ENCODE data around the gene ST3GAL3.
A peak's percentile ranks its signal among the peaks of the same experiment; 100 is the strongest.

ST3GAL3 gene

GRCh38 chr1:43947061-43947873, 239.9 kb downstream of the ST3GAL3 start:
- DNase-seq: no peak

DNA sequence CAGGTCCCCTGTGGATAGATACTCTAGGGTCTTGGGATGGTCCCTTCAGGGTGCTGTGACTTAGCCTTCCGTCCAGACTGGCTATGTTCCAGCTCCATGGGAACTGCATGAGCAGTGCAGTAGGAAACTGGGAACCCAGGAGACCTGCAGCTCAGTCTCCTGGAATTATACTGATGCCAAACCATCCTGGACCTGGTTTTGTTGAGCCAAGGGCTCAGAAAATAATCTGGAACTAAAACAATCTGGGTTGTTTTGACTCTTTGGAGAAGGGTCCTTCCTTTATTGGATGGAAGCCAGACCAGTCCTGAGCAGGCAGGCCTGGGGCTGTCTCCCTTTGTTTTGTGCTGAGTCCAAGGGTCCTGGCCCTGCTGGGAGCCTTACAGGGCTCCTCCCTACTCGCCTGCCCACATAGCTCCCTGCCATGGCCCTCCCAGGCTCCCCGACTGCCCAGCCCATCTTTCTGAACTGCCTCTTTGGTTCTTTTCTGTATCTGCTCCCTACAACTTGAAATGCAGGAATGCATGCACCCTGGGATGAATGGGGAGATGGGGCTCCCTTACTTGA, 240.6 kb downstream of the ST3GAL3 start:
- DNase-seq: no peak

DNA sequence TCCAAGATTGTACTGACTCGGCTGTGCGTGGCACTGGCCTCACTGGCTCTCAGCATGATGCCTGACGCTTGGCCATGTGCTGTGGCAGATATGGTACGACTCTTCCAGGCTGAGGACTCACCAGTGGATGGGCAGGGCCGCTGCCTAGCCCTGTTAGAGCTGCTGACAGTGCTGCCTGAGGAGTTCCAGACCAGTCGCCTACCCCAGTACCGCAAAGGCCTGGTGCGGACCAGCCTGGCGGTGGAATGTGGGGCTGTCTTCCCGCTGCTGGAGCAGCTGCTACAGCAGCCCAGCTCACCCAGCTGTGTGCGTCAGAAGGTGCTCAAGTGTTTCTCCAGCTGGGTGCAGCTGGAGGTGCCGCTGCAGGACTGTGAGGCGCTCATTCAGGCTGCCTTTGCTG, 242.3 kb downstream of the ST3GAL3 start:
- no peak for DNase-seq

DNA sequence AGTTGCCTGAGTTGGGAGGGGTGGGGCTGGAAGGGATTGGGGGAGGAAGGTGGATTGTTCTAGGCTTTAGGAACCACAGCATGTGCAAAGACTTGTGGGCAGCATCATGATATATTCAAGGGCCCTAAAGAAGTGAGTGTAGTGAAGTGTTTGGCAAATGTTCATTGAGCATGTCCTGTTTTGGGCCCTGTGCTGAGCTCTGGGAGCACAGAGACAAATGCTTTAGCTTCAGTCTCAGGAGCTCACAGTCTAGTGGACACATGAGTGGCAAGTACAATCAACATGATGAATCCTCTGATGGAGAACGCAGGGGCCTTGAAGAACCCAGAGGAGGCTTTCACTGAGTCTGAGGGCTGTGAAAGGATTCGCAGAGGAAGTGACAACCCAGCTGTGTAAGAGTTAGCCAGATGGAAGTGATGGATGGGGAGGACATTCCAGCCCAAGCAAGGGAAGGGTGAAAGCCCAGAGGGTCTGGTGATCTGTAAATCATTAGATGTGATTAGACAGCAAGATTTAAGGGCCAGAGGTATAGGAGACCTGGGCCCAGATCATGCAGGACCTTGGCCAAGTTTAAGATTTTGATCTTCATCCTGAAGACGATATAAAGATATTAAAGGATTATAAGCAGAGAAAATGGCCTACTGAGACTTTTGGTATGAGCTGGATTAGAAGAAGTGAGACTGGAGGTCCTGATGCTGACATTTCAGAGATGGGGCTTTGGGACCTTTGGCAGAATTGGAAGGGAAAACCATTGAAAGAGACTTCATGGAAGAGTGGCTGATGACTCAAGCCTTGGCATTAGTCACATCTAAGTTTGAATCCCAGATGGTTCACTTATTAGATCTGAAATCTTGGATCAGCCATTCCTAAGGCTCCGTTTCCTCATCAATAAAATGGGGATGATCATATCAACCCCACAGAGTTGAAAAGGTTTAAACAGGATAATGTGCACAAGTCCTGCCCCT, 244.0 kb downstream of the ST3GAL3 start:
- DNase-seq: no peak

DNA sequence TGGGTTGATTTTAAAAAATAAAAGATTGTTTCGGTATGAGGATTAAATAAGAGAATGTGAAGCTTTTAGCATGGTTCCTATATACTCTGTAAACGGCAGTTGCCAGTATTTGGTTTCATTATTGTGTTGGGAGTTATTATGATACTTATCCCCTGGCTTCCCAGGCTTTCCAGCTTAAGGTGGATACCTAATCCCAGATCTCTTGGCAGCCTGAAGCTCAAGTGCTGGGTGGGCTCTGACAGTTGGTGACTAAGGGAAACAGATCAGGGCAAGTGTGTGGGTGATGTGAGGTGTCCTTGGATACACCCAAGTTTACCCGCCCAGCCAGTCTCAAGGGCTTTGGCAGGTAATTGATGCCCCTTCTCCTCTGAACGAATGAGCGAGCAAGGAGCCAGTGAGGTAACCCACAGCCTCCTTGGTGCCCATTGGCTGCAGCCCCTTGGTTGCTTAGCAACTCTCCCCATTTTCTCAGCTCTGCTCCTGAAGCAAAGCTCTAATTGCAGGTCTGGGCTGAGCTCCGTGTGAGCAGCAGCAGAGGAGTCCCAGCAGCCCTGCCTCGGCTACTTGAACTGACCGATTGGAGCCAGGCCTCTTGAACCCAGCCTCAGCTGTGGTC, 245.5 kb downstream of the ST3GAL3 start:
- DNase-seq: no peak

- DNase-seq: no peak
Measured at GRCh38 chr1:43953361-43953760, 246.0 kb downstream of the ST3GAL3 start.

DNA sequence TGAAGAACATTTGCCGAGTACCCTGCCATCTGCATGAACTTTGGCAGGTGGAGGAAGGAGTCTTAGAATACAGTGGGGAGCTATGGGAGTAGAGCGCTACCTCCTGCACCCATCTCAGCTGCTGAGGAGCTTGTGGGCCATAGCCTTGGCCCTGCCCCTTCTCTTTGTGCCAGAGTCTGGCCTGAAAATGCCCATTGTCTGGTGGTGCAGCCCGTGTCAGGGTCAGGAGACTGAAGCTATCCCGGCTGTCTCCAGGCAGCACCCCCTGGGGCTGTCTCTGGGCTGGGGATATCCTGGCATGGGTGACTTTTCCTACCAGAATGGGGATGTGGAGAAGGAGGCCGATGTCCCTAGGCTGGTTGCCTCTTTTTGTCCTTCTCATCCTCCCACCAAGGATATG, 246.7 kb downstream of the ST3GAL3 start:
- DNase-seq: no peak

DNA sequence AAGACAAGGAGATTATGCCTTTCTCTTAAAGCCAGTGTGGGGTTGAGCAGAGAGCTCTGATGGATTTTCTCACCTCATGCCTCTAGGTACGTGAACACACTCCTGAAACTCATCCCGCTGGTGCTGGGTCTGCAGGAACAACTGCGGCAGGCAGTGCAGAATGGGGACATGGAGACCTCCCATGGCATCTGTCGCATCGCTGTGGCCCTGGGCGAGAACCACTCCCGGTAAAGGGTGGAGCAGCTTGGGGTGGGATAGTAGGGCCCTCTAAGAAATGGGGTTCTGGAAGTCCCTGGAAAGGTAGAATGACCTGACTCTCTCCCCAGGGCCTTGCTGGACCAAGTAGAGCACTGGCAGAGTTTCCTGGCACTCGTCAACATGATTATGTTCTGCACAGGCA, 248.9 kb downstream of the ST3GAL3 start:
- DNase-seq: no peak

DNA sequence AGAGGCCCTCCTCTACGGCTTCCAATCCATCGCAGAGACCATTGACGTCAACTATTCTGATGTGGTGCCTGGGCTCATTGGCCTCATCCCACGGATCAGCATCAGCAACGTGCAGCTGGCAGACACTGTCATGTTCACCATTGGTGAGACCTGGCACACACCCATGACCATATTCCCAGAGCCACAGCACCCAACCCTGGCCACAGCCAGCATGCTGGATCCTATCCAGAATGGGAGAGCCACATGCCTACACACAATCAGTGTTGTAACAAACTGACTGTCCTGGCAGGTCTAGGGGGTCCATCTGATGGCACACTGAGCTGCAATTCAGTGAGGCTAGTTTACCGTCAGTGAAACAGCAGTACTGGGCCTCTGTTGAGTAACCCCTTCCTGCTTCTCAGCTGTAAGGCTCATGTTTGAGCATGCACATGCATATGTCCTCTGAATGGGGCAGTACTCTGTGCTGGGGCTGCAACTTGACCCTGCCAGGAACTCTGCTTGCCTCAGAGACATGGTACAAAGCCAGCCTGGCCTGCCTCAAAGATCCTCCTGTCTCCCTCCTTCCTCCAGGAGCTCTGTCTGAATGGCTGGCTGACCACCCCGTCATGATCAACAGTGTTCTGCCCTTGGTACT, 250.2 kb downstream of the ST3GAL3 start:
- no peak for DNase-seq

DNA sequence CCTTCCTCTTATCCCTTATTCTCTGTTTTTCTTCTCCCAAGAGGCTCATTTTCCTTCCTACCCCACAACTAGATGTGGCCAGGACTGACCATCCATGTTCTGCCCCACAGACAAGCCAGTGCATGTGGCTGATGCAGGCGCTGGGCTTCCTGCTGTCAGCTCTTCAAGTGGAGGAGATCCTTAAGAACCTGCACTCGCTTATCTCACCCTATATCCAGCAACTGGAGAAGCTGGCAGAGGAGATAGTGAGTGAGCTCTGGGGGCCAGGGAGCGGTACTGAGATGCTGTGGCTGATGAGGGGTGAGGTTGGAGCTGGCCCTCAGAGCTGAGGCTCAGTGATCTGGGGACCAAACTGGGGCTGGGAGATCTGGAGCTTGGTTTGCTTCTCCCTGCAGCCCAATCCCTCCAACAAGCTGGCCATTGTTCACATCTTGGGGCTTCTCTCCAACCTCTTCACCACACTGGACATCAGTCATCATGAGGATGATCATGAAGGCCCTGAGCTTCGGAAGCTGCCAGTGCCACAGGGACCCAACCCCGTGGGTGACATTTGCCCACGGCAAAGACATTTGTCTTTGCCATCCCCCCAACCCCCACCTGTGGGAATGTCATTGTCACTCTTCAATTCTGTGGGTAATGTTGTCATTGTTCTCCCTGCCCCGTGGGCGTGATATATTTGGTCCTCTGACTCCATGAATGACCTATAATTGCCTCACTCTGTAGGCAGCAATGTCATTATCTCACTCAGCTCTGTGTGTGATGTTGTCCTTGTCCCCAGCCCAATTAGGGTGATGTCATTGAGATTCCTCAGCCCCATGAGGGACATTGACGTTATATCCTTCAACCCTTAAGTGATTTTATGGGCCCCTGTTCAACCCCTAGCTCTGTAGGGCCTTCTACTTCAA, 251.3 kb downstream of the ST3GAL3 start:
- no peak for DNase-seq

DNA sequence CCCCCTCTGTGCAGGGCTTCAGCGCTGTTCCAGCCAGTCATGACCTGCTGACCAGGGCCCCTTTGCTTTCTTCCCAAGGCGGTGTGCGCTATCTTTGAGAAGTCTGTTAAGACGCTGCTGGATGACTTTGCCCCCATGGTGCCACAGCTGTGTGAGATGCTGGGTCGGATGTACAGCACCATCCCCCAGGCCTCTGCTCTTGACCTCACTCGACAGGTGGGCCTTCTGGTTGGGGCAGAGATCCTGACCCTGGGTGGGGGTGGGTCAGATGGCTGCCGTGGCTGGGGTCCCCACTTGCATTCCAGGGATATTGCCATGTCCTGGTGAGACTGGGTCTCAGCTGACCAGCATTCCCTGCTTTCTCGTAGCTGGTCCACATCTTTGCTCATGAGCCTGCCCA, 253.5 kb downstream of the ST3GAL3 start:
- no peak for DNase-seq

DNA sequence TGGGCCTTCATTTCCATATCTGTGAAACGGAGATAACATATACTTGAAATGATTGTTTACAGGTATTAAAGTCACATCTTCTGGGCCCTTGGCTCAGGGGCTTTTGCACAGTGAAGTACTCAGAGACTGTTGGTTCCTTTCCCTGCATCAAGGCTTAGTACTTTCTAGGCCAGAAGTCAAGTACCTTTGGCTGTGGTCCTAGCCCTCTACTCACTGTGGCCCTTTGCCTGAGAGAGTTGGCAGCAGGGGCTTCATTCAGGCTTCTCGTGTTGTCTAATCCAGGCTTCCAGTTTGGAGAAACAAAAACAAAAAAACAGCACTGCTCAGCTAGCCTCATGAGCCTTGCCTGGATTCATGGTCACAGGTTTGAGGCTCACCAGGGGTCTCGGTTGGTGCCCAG, 254.4 kb downstream of the ST3GAL3 start:
- no peak for DNase-seq

DNA sequence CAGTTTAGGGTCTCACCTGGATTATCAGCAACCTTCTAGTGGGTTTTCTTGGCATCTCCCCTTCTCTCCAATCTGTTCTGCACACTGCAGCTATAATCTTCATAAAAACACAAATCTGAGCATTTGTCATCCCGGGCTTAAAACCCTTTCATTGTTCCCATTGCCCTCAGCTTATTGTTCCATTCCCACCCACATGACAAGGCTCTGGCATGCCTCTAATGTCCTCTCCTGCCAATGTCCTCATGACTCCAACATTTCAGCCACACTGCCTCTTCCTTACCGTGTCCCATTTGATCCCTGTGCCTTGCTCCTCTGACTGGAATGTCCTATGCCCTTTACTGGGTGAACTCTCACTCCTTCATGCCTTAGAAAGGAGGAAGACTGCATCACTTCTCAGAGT, 255.0 kb downstream of the ST3GAL3 start:
- DNase-seq: no peak

- no peak for DNase-seq
Measured at GRCh38 chr1:43963006-43963405, 255.7 kb downstream of the ST3GAL3 start.

GRCh38 chr1:43963890-43964289, 256.6 kb downstream of the ST3GAL3 start:
- DNase-seq: no peak

- DNase-seq: no peak
Measured at GRCh38 chr1:43965316-43965715, 258.0 kb downstream of the ST3GAL3 start.

DNA sequence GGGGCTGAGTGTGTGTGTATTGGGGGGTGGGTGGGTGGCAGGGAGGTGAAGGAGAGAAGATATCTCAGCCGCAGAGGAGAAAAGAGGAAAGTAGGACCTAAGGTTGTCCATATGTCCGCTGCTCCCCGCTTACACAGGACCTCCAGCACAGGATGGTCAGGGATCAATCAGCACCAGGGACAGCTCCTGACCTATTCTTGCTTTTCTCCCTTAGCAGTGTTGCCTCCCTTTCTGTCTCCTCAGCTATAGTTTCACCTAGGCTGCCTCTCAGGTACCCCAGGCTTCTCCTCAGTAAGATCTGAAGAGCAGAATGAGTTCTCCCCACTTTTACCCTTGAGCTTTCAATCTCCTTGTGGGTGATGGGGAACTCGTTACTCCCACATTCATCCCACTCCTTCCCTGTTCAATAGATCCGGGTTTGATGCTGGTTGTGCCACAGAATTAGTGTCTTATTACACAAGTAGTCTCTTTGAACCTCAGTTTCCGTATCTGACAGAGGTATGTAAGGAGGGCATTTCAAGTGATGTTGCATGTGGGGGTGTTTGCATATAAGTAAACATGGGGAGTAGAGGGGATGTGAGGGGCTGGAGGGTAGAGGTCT, 261.1 kb downstream of the ST3GAL3 start:
- no peak for DNase-seq

DNA sequence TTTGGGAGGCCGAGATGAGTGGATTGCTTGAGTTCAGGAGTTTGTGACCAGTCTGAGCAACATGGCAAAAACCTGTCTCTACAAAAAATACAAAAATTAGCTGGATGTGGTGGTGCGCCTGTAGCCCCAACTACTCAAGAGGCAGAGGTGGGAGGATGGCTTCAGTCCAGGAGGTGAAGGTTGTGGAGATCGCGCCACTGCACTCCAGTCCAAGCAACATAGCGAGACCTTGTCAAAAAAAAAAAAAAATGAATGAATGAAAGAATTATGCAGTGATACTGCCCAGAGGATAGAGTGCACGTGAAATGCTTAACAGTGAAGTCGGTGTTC, 262.0 kb downstream of the ST3GAL3 start:
- no peak for DNase-seq

- peak; percentile 96 for DNase-seq
Measured at GRCh38 chr1:43969746-43970466, 262.6 kb downstream of the ST3GAL3 start, which contains the start of gene DPH2. Gene DPH2 (plus strand): TSS chr1:43970010. CDS start chr1:43970176, 166 bp downstream.

DNA sequence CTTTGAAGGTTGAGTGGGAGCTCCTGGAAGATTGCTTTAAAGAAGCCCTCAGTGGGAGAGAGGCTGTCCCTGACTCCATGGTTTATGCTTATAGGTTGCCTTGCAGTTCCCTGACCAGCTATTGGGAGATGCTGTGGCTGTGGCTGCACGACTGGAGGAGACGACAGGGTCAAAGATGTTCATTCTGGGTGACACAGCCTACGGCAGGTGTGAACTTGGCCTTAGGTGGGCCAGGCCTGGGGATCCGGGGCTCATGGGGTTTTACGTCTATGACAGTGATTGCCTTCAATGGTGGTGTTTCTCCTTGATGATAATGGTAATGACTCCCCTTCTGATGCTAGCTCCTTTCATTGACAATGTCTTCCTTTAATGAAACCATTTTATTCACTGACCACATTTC, 263.2 kb downstream of the ST3GAL3 start:
- DNase-seq: no peak
